ENCODE results near the gene YKT6.

YKT6 gene

GRCh38 chr7:44263326-44264082, 62.7 kb downstream of the YKT6 start:
- no peak for DNase-seq
